Suppressor macrophage (primary cell): Measurements from ENCODE around the gene SNAPC2.
A peak's percentile ranks its signal among the peaks of the same experiment; 100 is the strongest.

Source experiments
- DNase-seq, 4 experiments: peaks; one replicate each; pipeline ENCODE4 v3.0.0-alpha.2; 2020 to 2022
- total RNA-seq, 17 experiments: gene quantifications; one replicate each; lab custom pipeline; 2026; ENCODE audit warnings: mixed read lengths in 6 of 17, inconsistent platforms in 3 of 17; lab: John Stamatoyannopoulos, UW

The SNAPC2 gene, protein sequence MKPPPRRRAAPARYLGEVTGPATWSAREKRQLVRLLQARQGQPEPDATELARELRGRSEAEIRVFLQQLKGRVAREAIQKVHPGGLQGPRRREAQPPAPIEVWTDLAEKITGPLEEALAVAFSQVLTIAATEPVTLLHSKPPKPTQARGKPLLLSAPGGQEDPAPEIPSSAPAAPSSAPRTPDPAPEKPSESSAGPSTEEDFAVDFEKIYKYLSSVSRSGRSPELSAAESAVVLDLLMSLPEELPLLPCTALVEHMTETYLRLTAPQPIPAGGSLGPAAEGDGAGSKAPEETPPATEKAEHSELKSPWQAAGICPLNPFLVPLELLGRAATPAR
- total RNA-seq: 3.7 to 23.1 (median 12.7) reads per million in 17 experiments

DNA sequence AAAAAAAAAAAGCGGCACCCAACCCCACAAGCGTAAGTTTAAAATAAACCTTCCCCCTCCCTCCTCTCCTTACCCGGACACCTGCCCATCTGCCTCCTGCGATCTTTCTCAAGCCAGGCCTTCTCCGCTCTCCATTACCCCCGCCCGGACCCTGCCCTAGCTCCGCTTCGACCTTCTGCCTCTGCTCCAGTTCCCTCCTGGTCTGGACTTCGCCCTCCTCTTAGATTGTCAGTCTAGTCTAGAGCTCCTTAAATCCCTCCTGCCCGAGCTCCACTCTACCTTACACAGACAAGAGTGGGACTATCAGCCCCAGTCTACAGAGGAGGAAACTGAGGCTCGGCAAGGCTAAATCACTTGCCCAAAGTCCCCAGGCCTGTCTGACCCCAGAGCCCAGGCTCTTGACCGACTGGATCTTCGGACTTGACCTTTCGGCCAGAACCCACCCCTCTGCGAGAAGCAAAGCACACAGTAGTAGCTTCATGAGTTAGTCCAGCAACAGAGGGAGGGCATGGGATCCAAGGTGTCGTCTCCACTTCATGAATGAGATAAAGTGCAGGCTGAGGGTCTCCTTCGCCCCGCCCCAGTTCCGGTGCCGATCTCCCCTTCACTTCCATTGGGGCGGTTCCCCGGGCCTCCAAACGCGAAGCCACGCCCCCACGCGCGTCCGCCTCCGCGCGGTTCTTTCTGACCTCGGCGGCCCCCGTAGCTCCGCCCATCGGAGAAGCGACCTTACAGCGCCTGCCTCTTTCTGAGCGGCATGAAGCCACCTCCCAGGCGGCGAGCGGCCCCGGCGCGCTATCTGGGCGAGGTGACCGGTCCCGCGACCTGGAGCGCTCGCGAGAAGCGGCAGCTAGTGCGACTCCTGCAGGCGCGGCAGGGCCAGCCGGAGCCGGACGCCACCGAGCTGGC is at the start of gene SNAPC2:
Gene SNAPC2, plus strand, starts transcription at position 729 of the 909 bp plus-strand sequence. Its CDS starts 29 bp downstream, at position 758.
- DNase-seq: peak; percentile 95 to 98 (median 98)

DNA sequence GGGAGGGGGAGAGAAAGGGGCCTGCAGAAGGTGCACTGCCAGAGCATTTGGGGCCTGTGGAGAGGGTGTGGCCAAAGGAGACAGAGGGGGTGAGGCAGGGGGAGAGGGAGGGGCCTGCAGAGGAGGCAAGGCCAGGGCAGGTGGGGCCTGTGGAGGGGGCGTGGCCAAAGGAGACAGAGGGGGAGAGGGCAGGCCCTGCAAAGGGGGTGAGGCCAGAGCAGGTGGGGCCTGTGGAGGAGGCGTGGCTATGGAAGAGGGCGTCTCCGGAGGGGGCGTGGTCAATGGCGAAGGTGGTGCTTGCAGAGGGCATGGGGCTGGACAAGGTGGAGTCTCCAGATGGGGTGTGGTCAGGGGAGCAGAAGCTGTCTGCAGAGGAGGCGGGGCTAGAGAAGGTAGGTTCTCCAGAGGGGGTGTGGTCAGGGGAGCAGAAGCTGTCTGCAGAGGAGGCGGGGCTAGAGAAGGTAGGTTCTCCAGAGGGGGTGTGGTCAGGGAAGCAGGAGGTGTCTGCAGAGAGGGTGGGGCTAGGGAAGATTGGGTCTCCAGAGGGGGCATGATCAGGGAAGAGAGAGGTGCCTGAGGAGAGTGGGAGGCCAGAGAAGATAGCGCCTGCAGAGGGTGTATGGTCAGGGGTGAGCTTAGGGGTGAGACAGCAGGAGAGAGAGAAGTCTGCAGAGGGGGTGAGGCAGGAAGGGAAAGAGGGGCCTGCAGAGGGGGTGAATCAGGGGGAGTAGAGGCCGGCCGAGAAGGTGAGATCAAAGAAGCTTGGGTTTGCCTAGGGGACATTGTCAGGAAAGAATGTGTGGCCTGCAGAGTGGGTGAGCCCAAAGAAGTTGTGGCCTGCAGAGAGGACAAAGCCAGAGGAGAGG is 49.3 kb upstream of the SNAPC2 start:
- DNase-seq: peak; percentile 16 to 55 (median 39)

DNA sequence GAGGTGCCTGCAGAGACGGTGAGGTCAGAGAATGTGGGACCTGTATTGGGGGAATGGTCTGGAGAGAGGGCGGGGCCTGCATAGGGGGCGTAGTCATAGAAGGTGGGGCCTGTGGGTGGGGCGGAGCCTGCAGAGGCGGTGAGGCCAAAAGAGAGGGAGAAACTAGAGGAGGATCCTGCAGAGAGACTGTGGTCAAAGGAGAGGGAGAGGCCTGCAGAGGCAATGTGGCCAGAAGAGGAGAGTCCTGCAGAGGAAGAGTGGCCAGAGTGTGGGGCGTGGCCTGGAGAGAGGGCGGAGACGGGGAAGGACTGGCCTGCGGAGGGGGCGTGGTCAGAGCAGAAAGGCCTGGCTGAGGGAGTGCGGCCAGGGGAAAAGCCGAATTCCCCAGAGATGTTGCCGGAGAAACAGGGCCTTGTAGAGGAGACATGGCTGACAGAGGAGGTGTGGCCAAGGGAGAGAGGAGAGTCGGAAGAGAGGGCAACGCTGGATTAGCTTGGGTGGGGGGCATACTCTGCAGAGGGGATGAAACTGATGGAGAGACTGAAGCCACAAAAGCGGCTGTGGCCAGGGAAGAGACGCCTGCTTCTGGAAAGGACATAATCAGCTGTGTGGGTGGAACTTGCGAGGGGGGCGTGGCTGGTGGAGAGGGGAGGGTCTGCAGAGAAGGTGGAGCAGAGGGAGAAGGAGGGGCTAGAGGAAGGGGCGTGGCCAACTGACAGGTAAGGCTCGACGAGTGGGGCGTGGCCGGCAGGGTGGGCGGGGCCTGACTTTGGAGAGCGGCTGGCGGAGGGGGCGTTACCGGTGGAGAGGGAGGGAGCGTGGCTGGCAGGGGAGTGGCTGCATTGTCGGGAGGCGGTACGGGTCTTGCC is 48.5 kb upstream of the SNAPC2 start:
- peak; percentile 78 to 88 (median 83) for DNase-seq

DNA sequence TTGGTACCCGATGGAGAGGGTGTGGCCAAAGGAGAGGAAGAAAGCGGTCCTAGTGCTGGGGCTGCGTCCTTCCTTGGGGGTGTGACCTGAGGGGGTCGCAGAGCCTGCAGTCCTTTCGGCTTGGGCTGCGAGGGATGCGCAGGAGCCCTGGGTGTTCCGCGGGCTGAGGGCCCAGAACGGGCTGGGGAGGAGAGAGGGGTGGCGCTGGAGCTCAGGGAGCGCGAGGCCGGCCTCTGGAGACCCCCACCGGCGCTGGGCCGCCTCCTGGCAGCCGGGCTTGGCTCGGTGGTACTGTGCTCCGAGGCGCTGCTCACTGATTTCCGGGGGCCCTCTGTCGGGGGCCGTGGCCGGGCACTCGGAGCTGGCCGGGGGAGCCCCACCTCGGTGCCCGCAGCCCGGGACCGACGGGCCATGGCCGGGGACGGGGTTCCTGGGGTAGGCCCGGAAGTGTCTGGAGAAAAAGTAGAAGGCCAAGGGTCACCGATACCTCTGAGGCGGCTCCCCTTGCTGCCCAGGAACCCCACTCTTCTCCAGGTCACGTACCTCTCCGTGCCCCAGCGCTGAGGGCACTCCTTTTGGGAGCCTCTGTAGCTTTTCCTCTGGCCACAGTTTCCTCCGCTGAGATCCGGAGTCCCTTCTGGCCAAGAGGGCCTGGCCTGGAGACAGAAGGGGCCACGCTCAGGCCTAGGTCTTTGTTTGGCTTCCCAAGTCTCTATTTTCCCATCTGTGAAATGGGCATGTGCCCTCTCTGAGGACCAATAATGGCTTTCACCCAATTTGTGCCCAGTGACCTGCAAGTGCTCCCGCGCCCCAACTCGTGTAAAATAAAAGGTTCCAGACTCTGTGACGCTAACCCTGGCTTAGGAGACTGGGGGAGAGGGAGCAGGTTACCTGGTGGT is 47.6 kb upstream of the SNAPC2 start:
- DNase-seq: no peak

DNA sequence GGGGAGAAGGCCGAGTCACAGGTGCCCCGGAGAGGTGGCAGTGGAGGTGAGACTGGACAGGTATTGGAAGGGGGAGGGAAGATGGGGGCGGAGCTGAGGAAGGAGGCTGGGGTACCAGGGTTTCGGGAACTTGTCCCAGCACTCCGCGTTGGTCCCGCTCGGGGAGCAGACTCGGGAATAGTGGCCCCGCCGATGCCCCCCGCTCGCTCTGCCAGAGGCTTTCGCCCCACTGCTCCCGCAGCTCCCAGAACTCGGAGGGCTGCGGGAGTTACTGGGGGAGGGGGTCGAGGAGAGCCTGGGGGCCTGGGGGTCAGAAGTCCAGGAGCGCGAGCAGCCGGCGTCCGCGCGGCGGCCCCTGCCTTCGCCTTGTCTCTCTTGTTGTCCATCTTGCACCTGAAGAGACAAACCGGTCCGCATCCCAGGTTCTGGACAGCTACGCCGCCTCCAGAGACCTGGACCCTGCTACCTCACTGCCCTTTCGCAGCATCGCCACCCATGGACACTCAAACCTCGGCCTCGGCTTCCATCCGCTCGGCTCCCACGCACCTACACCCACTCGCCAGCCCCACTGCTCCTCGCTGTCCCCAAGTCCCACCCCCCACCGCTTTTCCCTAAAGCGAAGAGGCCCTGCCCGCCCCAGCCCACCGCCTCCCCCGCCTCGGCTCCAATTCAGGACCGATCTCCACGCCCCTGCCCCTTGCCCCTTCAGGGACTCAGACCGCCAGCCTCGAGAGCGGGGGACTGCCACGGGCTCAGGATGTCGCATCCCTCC is 46.6 kb upstream of the SNAPC2 start:
- no peak for DNase-seq

DNA sequence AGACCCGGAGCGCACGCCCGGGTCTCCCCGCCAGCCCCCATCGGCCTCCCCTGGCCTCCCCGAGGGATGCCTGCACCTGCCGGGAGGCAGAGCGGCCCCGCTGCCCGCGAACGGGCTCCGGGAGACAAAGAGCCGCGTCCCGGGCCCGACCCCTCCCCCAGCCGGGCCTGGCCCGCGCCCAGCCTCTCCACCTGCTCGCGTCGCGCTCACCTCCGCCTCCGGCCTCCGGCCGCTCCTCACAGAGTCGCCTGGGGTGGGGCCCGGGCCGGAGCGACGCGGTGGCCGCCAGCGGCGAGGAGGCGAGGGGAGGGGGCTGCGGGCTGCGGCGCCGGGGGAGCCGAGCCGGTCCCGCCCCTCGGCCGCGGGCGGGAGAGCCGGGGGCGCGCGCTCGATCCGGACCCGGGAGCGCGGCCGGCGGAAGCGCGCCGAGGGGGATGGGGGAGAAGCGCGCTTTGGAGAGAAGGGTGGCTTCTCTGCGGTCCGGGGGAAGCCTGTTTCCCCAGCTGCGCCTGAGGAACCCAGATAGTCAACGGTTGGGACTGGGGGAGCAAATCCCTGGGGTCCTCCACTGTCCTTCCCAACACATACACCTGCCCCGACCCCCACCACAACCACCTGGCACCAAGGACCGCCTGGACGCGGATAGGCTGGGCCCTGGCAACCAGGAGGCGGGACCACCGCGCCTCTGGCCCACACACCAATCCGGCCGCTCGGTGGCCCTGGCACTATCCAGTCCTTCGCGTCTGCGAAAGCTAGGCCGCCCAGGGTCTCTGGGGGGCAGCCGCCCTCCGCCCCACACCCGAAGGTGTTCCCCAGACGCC is 45.9 kb upstream of the SNAPC2 start, which contains the start of gene PRR36:
Gene PRR36, minus strand, starts transcription at position 315 of the 821 bp plus-strand sequence. CDS start 701 bp downstream, outside the sequence.
- no peak for DNase-seq

DNA sequence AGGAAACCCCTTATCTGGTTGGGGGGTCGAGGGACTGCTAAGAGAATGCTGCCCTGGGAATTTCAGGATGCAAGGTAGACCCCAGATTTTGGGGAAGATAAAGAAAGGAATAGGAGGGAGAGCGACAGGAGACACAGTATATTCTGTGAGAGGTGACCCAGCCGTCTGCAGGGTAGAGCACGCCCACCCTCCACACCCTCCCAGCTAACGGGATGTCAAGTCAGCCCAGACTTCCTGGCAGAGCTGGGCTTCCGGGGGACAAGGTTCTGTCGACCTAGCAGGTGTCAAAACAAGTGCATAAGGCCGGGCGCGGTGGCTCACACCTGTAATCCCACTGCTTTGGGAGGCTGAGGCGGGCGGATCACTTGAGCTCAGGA is 45.3 kb upstream of the SNAPC2 start:
- DNase-seq: no peak

DNA sequence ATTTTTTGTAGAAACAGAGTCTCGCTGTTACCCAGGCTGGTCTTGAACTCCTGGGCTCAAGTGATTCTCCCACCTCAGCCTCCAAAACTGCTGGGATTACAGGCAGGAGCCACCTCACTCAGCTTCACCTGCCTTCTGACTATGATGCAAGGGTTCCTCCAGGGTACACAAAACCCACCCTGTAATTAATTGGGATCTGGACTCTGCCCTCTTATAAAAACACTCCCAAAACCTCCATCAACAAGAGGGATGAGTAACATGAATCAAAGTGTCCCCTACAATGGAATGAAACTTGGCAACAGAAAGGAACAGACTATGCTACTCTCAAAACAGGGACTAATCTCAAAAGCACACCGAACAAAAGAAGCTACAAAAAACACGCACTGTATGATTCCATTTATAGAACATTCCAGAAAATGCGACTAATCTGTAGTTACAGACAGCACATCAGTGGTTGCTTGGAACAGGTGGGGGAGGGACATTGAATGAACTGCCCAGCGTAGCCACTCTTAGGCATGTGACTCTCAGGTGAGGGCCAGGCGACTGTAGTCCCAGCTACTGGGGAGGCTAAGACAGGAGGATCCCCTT is 42.8 kb upstream of the SNAPC2 start:
- DNase-seq: no peak

DNA sequence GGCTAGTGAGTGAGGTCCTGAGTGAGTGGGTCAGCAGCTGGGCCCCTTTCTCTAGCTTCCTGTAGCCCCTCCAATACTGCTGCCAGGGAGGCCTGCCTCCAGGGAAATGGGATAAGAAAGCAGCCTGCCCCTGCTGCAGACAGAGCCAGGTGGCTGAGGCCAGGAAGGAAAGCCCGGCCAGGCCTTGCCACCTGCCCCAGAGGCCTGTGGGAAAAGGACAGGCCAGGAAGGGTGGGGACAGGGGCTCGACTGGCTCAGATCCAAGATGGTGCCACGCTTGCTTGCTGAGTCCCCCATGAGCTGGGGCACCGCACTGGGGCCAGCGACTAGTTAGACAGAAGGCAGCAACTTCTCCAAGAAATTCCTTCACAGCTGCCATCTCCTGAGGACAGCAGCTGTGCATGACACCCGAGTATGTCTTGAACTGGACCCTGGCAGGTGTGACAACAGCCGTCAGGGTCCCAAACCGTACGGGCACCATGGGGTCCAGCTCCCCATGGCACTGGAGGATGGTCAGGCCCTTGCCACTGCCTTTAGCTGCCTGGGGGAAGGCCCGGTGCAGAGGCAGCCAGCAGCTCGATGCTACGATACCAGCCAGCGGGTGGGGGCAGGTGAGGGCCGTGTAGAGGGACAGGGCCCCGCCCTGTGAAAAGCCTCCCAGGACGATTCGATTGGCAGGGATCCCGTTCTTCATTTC is 40.9 kb upstream of the SNAPC2 start:
- DNase-seq: no peak

DNA sequence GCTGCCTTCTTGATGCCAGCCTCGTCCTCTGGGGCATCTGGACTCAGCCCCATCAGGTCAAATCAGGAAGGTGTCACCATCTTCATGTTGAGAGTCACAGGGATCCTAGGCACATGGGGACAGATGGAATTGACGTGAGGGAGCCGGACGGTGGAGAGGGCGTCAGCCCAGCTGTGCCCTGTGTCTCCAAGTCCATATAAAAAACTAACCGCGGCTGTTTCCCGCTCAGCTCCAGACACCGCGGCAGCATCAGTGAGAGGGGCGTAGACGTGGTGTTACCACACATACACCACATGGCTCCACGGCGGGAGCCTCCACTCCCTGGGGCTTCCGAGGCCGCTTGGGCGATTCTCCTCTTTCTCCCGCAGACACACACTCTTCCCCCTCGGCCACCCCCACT is 40.3 kb upstream of the SNAPC2 start:
- DNase-seq: no peak

DNA sequence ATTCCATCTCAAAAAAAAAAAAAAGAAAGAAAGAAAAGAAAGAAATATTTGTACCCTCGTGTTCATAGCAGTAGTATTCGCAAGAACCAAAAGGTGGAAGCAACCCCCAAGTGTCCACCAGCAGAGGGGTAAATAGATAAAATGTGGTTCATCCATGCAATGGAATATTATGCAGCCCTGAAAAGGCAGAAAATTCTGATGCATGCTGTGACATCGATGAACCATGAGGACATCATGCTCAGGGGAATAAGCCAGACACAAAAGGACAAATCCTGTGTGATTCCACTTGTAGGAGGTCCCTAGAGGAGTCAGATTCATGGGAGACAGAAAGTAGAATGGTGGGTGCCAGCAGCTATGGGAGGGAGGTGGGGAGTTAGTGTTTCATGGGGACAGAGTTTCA is 38.2 kb upstream of the SNAPC2 start:
- no peak for DNase-seq

DNA sequence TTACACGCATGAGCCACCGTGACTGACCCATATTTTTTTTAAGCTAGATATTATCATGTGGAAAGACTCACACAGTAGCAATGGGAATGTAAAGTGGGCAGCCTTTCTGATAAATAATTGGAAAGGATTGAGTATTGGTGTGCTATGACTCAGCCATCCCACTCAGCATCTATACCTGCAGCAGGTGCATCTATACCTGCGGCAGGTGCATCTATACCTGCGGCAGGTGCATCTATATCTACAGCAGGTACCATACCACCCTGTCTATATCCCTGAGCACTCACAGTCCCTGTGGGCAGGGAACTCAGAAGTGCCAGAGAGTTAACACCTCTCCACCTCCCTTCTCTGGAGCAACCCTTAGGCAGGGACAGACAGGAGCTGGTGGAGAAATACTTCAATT is 37.0 kb upstream of the SNAPC2 start:
- DNase-seq: no peak

DNA sequence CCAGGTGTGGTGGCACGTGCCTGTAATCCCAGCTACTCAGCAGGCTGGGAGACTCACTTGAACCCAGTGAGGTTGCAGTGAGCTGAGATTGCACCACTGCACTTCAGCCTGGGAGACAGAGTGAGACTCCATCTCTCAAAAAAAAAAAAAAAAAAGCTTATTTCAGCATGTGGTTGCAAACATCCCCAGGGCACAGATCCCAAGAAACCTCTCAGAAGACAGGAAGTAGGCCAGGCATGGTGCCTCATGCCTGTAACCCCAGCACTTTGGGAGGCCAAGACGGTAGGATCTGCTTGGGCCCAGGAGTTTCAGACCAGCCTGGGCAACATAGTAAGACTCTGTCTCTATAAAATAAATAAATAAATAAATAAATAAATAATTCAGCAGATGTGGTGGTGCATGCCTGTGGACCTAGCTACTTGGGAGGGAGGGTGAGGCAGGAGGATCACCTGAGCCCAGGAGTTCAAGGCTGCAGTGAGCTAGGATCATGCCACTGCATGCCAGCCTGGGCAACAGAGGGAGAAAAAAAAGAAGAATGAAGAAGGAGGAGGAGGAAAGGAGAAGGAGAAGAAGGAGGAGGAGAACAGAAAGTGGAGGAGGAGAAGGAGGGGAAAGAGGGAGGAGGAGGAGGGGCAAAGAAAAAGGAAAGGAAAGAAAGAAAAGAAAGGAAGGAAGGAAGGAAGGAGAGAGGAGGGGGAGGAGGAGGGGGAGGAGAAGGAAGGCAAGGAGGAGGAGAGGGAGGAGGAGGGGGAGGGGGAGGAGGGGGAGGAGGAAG is 36.2 kb upstream of the SNAPC2 start:
- peak in 2 of 4 experiments; percentile 31 to 35 for DNase-seq

DNA sequence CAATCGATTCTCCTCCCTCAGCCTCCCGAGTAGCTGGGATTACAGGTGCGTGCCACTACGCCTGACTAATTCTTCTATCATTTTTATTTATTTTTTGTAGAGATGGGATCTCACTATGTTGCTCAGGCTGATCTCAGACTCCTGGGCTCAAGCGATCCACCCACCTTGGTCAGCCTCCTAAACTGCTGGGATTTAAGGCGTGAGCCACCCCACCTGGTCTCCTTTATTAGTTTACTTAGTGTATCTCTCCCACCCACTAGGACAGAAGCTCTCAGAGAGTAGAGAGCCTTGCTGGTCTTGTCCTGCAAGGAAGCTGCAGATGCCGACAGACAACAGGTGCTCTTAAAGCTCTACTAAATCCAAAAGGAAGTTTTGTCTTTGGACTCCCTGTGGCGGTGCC is 34.3 kb upstream of the SNAPC2 start:
- DNase-seq: no peak

DNA sequence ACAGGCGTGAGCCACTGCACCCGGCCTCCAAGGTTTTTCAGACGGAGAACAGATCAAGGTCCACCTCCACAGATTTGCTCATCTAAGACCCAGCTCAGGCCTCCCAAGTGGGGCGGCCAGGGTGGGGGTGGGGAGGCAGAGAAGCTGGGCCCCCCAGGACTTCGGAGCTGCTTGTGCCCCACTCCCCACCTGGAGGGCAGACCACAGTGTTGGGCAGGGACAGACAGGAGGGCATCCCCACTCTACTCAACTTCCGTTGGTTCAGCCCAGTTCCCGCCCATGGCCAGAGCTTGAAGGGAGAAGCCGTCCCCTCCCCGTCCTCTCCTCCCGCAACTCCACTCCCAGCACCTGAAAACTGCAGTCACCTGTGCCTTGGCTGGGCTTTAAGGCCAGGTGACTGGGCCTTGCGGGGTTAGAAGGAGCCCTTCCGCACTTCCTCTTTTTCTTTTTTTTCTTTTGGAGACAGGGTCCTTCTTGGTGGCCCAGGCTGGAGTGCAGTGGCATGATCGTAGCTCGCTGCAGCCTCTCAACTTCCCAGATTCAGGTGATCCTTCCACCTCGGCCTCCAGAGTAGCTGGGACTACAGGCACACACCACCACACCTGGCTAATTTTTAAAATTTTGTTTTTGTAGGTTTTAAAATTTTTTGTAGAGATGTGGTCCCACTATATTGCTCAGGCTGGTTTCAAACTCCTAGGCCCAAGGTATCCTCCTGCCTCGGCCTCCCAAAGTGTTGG is 32.6 kb upstream of the SNAPC2 start:
- no peak for DNase-seq
